SU-DHL-6 (cell line): ENCODE results near the gene NPEPL1.

Experiments used
- H2AFZ ChIP-seq: fragments of 200-600 bp; sonication (generic); 2 replicates; pipeline ENCODE4 v1.6.1; 2014; ENCODE audit warnings: low read depth, mild to moderate bottlenecking, moderate library complexity, mixed read lengths, antibody characterized with exemption, low read length; ENCODE audit not compliant: severe bottlenecking
- H3F3A ChIP-seq: fragments of 200-600 bp; shearing (Covaris generic); 2 replicates; pipeline ENCODE4 v1.6.0; 2016; ENCODE audit warnings: antibody characterized with exemption, mild to moderate bottlenecking; ENCODE audit not compliant: insufficient read depth
- H3K27ac ChIP-seq: fragments of 200-600 bp; sonication (generic); 2 replicates; pipeline ENCODE4 v1.5.1; 2016; ENCODE audit warnings: low read depth, mild to moderate bottlenecking, low read length, moderate library complexity, mixed read lengths
- H3K27me3 ChIP-seq: fragments of 200-600 bp; sonication (generic), shearing (Covaris generic); 2 replicates; pipeline ENCODE4 v1.6.0; 2014; ENCODE audit warnings: mild to moderate bottlenecking, low read length
- H3K36me3 ChIP-seq: fragments of 200-600 bp; sonication (generic); 2 replicates; pipeline ENCODE4 v1.6.1; 2014; ENCODE audit warnings: mild to moderate bottlenecking, low read length, mixed read lengths
- H3K4me2 ChIP-seq: fragments of 300-600, 200-600 bp; shearing (Covaris generic), sonication (generic); 2 replicates; pipeline ENCODE4 v1.6.0; 2014; ENCODE audit warnings: low read length, low read depth, mild to moderate bottlenecking; ENCODE audit not compliant: poor library complexity, severe bottlenecking
- H3K4me3 ChIP-seq: fragments of 200-600 bp; sonication (generic); 2 replicates; pipeline ENCODE4 v1.5.1; 2014; ENCODE audit warnings: antibody characterized with exemption, low read length, mild to moderate bottlenecking, mixed read lengths; ENCODE audit not compliant: insufficient read depth, poor library complexity, severe bottlenecking
- H3K79me2 ChIP-seq: fragments of 200-600 bp; sonication (generic); 2 replicates; pipeline ENCODE4 v1.6.1; 2014; ENCODE audit warnings: mild to moderate bottlenecking, low read length, moderate library complexity; ENCODE audit not compliant: insufficient read depth
- H3K9ac ChIP-seq: fragments of 200-600 bp; sonication (generic); 2 replicates; pipeline ENCODE4 v1.7.0; 2014; ENCODE audit warnings: mild to moderate bottlenecking, low read length
- H3K9me2 ChIP-seq: fragments of 200-600 bp; sonication (generic); replicated peaks from 2 replicates; pipeline ENCODE4 v1.6.1; 2014; ENCODE audit warnings: low read length; ENCODE audit not compliant: insufficient read depth
- H3K9me3 ChIP-seq: fragments of 200-600 bp; sonication (generic); 2 replicates; pipeline ENCODE4 v1.6.1; 2014; ENCODE audit warnings: low read length, mixed read lengths; ENCODE audit not compliant: insufficient read depth
- H4K20me1 ChIP-seq: fragments of 200-600 bp; sonication (generic); 2 replicates; pipeline ENCODE4 v1.6.1; 2014; ENCODE audit warnings: low read depth, mild to moderate bottlenecking, antibody characterized with exemption, low read length, moderate library complexity, mixed read lengths
- CTCF ChIP-seq: fragments of 200-600 bp; sonication (generic); IDR thresholded peaks from one replicate; pipeline ENCODE4 v1.5.1; 2017; ENCODE audit warnings: antibody characterized with exemption, mild to moderate bottlenecking, low read length, moderate library complexity; ENCODE audit not compliant: insufficient read depth, poor library complexity, severe bottlenecking
- EZH2phosphoT487 ChIP-seq: fragments of 200-600 bp; sonication (generic), shearing (Covaris generic); conservative IDR thresholded peaks from 2 replicates; pipeline ENCODE4 v1.6.1; 2018; ENCODE audit warnings: mild to moderate bottlenecking, antibody characterized with exemption, low read length, moderate library complexity, mixed read lengths

The NPEPL1 gene

GRCh38 chr20:58666702-58667101 is 25.9 kb upstream of the NPEPL1 start:
- H2AFZ ChIP-seq, result no peak overlapping the region
- no peak overlapping the region for H3K4me2 ChIP-seq
- H3K79me2 ChIP-seq, result peaks cover 36% of the 10 kb centered on the region
- no peaks in the 10 kb centered on the region for H3K9me3 ChIP-seq
- H3K4me3 ChIP-seq, result no peak overlapping the region
- peaks cover 11% of the 10 kb centered on the region; the same call in 1 of the 2 replicates for H4K20me1 ChIP-seq
- no peaks in the 10 kb centered on the region for H3F3A ChIP-seq
- H3K9ac ChIP-seq, result no peak overlapping the region
- no peaks in the 10 kb centered on the region for H3K9me2 ChIP-seq
- peaks cover 12% of the 10 kb centered on the region for H3K36me3 ChIP-seq
- no peak overlapping the region for H3K27ac ChIP-seq
- no peaks in the 10 kb centered on the region for H3K27me3 ChIP-seq
- no peak for TF ChIP-seq EZH2phosphoT487
- no peak for TF ChIP-seq CTCF

GRCh38 chr20:58667975-58668374 is 24.6 kb upstream of the NPEPL1 start:
- no peaks in the 10 kb centered on the region for H3F3A ChIP-seq
- H3K36me3 ChIP-seq, result peaks cover 17% of the 10 kb centered on the region
- TF ChIP-seq EZH2phosphoT487, result no peak
- no peak for TF ChIP-seq CTCF
- no peaks in the 10 kb centered on the region for H3K9me2 ChIP-seq
- H4K20me1 ChIP-seq, result peaks cover 8% of the 10 kb centered on the region; the same call in 1 of the 2 replicates
- H2AFZ ChIP-seq, result no peak overlapping the region
- peaks cover 26% of the 10 kb centered on the region for H3K79me2 ChIP-seq
- H3K4me3 ChIP-seq, result no peak overlapping the region
- no peak overlapping the region for H3K9ac ChIP-seq
- H3K4me2 ChIP-seq, result no peak overlapping the region
- no peaks in the 10 kb centered on the region for H3K27me3 ChIP-seq
- no peaks in the 10 kb centered on the region for H3K9me3 ChIP-seq
- no peak overlapping the region for H3K27ac ChIP-seq

- Histone ChIP-seq H3K27ac (peak overlapping the region; percentile 24; the same call in 1 of the 2 replicates), H3K36me3 (peaks cover 25% of the 10 kb centered on the region), H3K4me2 (no peak overlapping the region), H4K20me1 (peaks cover 8% of the 10 kb centered on the region; the same call in 1 of the 2 replicates), H3K9ac (no peak overlapping the region), H3K4me3 (no peak overlapping the region), H3F3A (no peaks in the 10 kb centered on the region), H3K79me2 (peaks cover 22% of the 10 kb centered on the region), H3K27me3 (no peaks in the 10 kb centered on the region), H3K9me3 (no peaks in the 10 kb centered on the region), H2AFZ (no peak overlapping the region), H3K9me2 (no peaks in the 10 kb centered on the region)
- TF ChIP-seq EZH2phosphoT487, result no peak
- no peak for TF ChIP-seq CTCF
Measured at GRCh38 chr20:58668901-58669286, 23.7 kb upstream of the NPEPL1 start.
